GM23338 (cell line): ENCODE results near the gene WWOX. TPM values are rescaled to one million over a fixed set of nuclear protein-coding genes. Genes with fewer than 3 reads are reported as not detected.

Experiments used
- ATAC-seq: fragments of 200-7000 bp; cut with Tn5 transposase; 3 replicates; pipeline ENCODE4 v1.9.1; 2020
- DNase-seq: peaks from one replicate; pipeline ENCODE4 v3.0.0-alpha.2; 2015; ENCODE audit warnings: low spot score
- H2AFZ ChIP-seq: fragments of 200-600 bp; sonication (generic); 2 replicates; pipeline ENCODE4 v1.8.0; 2016; ENCODE audit warnings: antibody characterized with exemption, mild to moderate bottlenecking, moderate library complexity
- H3F3A ChIP-seq: fragments of 200-600 bp; sonication (generic); replicated peaks from 2 replicates; pipeline ENCODE4 v1.8.0; 2017; ENCODE audit warnings: antibody characterized with exemption, mixed run types, low read depth
- H3K27ac ChIP-seq: fragments of 200-600 bp; sonication (generic); 2 replicates; pipeline ENCODE4 v1.6.1; 2016; ENCODE audit warnings: low read depth
- H3K27me3 ChIP-seq: fragments of 200-600 bp; sonication (generic); 2 replicates; pipeline ENCODE4 v1.8.0; 2016; ENCODE audit warnings: mild to moderate bottlenecking, mixed run types, moderate library complexity; ENCODE audit not compliant: insufficient read depth
- H3K36me3 ChIP-seq: fragments of 200-600 bp; sonication (generic); 2 replicates; pipeline ENCODE4 v1.8.0; 2016; ENCODE audit warnings: mild to moderate bottlenecking; ENCODE audit not compliant: insufficient read depth
- H3K4me1 ChIP-seq: fragments of 200-600 bp; sonication (generic); 2 replicates; pipeline ENCODE4 v1.8.0; 2016; ENCODE audit warnings: mild to moderate bottlenecking, moderate library complexity; ENCODE audit not compliant: insufficient read depth
- H3K4me2 ChIP-seq: fragments of 200-600 bp; sonication (generic); 2 replicates; pipeline ENCODE4 v1.7.1; 2017; ENCODE audit warnings: mixed run types
- H3K4me3 ChIP-seq: fragments of 200-600 bp; sonication (generic); 2 replicates; pipeline ENCODE4 v1.6.1; 2016; ENCODE audit warnings: mixed run types
- H3K79me2 ChIP-seq: fragments of 200-600 bp; sonication (generic); replicated peaks from 2 replicates; pipeline ENCODE4 v1.8.0; 2017; ENCODE audit warnings: mild to moderate bottlenecking; ENCODE audit not compliant: insufficient read depth
- H3K9me2 ChIP-seq: fragments of 200-600 bp; sonication (generic); 2 replicates; pipeline ENCODE4 v1.8.0; 2017; ENCODE audit not compliant: insufficient read depth
- H4K20me1 ChIP-seq: fragments of 200-600 bp; sonication (generic); replicated peaks from 2 replicates; pipeline ENCODE4 v1.8.0; 2017; ENCODE audit warnings: mild to moderate bottlenecking; ENCODE audit not compliant: insufficient read depth
- H3K27ac Mint-ChIP-seq: 2 replicates; pipeline ENCODE4 v1.8.0; 2020; ENCODE audit warnings: inconsistent platforms, mild to moderate bottlenecking, moderate library complexity, mixed read lengths
- H3K27me3 Mint-ChIP-seq: 3 replicates; pipeline ENCODE4 v1.8.0; 2022; ENCODE audit warnings: low read depth, mild to moderate bottlenecking, moderate library complexity, mixed read lengths, inconsistent platforms; ENCODE audit not compliant: insufficient read depth, poor library complexity
- H3K36me3 Mint-ChIP-seq: 3 replicates; pipeline ENCODE4 v1.8.0; 2021; ENCODE audit warnings: low read depth, mild to moderate bottlenecking, inconsistent platforms, moderate library complexity, mixed read lengths
- H3K4me1 Mint-ChIP-seq: 3 replicates; pipeline ENCODE4 v1.8.0; 2020; ENCODE audit warnings: mild to moderate bottlenecking, inconsistent platforms, mixed read lengths
- H3K4me3 Mint-ChIP-seq: 3 replicates; pipeline ENCODE4 v1.8.0; 2021; ENCODE audit warnings: moderate library complexity, mild to moderate bottlenecking, inconsistent platforms, mixed read lengths
- H3K9me3 Mint-ChIP-seq: 3 replicates; pipeline ENCODE4 v1.8.0; 2020; ENCODE audit warnings: moderate library complexity, mild to moderate bottlenecking, inconsistent platforms, mixed read lengths
- ETS1 ChIP-seq: IDR thresholded peaks from 2 replicates; pipeline ENCODE4 v1.6.1; 2016; ENCODE audit warnings: antibody characterized with exemption
- EZH2 ChIP-seq: fragments of 200-600 bp; sonication (generic); IDR thresholded peaks from one replicate; pipeline ENCODE4 v1.8.0; 2017; ENCODE audit warnings: antibody characterized with exemption, mild to moderate bottlenecking, low read depth; ENCODE audit not compliant: unreplicated experiment
- EZH2phosphoT487 ChIP-seq: fragments of 200-600 bp; sonication (generic); IDR thresholded peaks from one replicate; pipeline ENCODE4 v1.8.1; 2018; ENCODE audit warnings: antibody characterized with exemption; ENCODE audit not compliant: unreplicated experiment
- JUNB ChIP-seq: IDR thresholded peaks from one replicate; pipeline ENCODE4 v1.6.1; 2016; ENCODE audit warnings: antibody characterized with exemption; ENCODE audit not compliant: unreplicated experiment
- NANOG ChIP-seq: IDR thresholded peaks from 2 replicates; pipeline ENCODE4 v1.6.1; 2016; ENCODE audit warnings: antibody characterized with exemption, borderline replicate concordance
- POLR2AphosphoS5 ChIP-seq: IDR thresholded peaks from 2 replicates; pipeline ENCODE4 v1.6.1; 2016; ENCODE audit warnings: antibody characterized with exemption, low read depth
- REST ChIP-seq: IDR thresholded peaks from one replicate; pipeline ENCODE4 v1.6.1; 2018; ENCODE audit warnings: antibody characterized with exemption; ENCODE audit not compliant: unreplicated experiment
- STAT1 ChIP-seq: IDR thresholded peaks from one replicate; pipeline ENCODE4 v1.6.1; 2016; ENCODE audit warnings: antibody characterized with exemption; ENCODE audit not compliant: unreplicated experiment
- ZNF114 ChIP-seq: fragments of 250-450 bp; sonication (Bioruptor Pico); IDR thresholded peaks from 2 replicates; pipeline ENCODE4 v1.5.0; 2020; ENCODE audit warnings: mild to moderate bottlenecking, moderate library complexity
- polyA plus RNA-seq: library from polyadenylated mRNA; unstranded; fragments of >200 nt; fragmentation: Nextera tagmentation; extraction: Ambion mirVana; gene quantifications from 2 replicates; pipeline ENCODE4 v1.2.1, GENCODE V29; 2016
- total RNA-seq: library from RNA; depleted of rRNA; stranded (reverse); fragments of >200 nt; shearing (Covaris generic); gene quantifications from 2 replicates; pipeline ENCODE4 v1.2.3, GENCODE V29; 2014
- TF ChIP-seq, protein P1 (sequence below): fragments of 250-450 bp; sonication (Bioruptor Pico); IDR thresholded peaks from 2 replicates; pipeline ENCODE4 v1.5.0; 2020; ENCODE audit warnings: mild to moderate bottlenecking, moderate library complexity

WWOX gene
- total and polyA plus RNA-seq, 2 experiments from 2014 or later: 10.0 to 19.3 TPM

DNA sequence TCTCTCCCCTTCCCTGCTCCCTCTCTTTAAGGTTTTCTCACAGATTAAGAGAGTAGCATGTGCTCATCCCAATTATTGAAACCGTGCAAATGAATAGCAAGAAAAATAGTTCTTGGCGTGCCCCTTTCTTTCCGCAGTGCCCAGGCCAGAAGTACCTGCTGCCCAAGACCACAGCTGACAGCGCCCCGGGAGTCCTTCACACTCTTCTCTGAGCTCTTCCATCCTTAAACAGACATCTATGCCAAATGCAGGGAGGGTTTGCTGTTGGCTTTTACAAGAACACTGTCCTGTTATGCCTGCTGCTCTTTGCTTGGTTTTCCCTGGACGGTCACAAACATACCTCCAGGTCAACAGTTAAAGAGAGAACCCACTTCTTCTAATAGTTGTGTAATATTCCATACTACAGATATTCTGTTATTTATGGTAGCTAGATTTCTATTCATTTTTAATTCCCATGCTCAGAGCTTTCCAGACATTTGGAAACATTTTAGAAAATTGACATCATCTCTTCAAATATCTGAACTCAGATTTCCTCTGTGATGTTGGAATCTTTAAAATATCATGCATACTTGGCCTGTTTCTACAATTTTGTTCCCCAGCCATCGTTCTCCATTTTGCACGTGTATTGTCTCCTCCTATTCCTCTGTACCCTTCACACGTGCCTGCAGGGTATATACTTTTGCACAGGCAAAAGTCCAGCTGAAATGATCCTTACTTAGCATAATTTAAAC is 416.7 kb downstream of the WWOX start:
- Mint-ChIP-seq H3K27me3 (no peaks in the 10 kb centered on the region), H3K27ac (no peak overlapping the region), H3K4me3 (no peak overlapping the region), H3K4me1 (peaks cover 4% of the 10 kb centered on the region; the same call in 2 of the 3 replicates), H3K36me3 (no peaks in the 10 kb centered on the region), H3K9me3 (no peaks in the 10 kb centered on the region)
- DNase-seq: no peak
- Histone ChIP-seq H2AFZ (no peak overlapping the region), H3K4me2 (no peak overlapping the region), H3K4me3 (no peak overlapping the region), H3K27ac (no peak overlapping the region), H3K36me3 (no peaks in the 10 kb centered on the region), H3K79me2 (no peaks in the 10 kb centered on the region), H3F3A (no peaks in the 10 kb centered on the region), H3K9me2 (no peaks in the 10 kb centered on the region), H3K27me3 (no peaks in the 10 kb centered on the region), H4K20me1 (no peaks in the 10 kb centered on the region; the same call in 1 of the 2 replicates), H3K4me1 (no peaks in the 10 kb centered on the region)
- TF ChIP-seq, protein P1, sequence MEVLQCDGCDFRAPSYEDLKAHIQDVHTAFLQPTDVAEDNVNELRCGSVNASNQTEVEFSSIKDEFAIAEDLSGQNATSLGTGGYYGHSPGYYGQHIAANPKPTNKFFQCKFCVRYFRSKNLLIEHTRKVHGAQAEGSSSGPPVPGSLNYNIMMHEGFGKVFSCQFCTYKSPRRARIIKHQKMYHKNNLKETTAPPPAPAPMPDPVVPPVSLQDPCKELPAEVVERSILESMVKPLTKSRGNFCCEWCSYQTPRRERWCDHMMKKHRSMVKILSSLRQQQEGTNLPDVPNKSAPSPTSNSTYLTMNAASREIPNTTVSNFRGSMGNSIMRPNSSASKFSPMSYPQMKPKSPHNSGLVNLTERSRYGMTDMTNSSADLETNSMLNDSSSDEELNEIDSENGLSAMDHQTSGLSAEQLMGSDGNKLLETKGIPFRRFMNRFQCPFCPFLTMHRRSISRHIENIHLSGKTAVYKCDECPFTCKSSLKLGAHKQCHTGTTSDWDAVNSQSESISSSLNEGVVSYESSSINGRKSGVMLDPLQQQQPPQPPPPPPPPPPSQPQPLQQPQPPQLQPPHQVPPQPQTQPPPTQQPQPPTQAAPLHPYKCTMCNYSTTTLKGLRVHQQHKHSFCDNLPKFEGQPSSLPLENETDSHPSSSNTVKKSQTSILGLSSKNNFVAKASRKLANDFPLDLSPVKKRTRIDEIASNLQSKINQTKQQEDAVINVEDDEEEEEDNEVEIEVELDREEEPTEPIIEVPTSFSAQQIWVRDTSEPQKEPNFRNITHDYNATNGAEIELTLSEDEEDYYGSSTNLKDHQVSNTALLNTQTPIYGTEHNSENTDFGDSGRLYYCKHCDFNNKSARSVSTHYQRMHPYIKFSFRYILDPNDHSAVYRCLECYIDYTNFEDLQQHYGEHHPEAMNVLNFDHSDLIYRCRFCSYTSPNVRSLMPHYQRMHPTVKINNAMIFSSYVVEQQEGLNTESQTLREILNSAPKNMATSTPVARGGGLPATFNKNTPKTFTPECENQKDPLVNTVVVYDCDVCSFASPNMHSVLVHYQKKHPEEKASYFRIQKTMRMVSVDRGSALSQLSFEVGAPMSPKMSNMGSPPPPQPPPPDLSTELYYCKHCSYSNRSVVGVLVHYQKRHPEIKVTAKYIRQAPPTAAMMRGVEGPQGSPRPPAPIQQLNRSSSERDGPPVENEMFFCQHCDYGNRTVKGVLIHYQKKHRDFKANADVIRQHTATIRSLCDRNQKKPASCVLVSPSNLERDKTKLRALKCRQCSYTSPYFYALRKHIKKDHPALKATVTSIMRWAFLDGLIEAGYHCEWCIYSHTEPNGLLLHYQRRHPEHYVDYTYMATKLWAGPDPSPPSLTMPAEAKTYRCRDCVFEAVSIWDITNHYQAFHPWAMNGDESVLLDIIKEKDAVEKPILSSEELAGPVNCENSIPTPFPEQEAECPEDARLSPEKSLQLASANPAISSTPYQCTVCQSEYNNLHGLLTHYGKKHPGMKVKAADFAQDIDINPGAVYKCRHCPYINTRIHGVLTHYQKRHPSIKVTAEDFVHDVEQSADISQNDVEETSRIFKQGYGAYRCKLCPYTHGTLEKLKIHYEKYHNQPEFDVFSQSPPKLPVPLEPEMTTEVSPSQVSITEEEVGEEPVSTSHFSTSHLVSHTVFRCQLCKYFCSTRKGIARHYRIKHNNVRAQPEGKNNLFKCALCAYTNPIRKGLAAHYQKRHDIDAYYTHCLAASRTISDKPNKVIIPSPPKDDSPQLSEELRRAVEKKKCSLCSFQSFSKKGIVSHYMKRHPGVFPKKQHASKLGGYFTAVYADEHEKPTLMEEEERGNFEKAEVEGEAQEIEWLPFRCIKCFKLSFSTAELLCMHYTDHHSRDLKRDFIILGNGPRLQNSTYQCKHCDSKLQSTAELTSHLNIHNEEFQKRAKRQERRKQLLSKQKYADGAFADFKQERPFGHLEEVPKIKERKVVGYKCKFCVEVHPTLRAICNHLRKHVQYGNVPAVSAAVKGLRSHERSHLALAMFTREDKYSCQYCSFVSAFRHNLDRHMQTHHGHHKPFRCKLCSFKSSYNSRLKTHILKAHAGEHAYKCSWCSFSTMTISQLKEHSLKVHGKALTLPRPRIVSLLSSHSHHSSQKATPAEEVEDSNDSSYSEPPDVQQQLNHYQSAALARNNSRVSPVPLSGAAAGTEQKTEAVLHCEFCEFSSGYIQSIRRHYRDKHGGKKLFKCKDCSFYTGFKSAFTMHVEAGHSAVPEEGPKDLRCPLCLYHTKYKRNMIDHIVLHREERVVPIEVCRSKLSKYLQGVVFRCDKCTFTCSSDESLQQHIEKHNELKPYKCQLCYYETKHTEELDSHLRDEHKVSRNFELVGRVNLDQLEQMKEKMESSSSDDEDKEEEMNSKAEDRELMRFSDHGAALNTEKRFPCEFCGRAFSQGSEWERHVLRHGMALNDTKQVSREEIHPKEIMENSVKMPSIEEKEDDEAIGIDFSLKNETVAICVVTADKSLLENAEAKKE: no peak
- no peak for TF ChIP-seq STAT1
- TF ChIP-seq EZH2: no peak
- TF ChIP-seq ETS1: no peak
- no peak for TF ChIP-seq ZNF114 (CRISPR knock-in tag)
- no peak for TF ChIP-seq NANOG
- no peak for TF ChIP-seq EZH2phosphoT487
- TF ChIP-seq JUNB: no peak
- TF ChIP-seq REST: no peak
- no peak for TF ChIP-seq POLR2AphosphoS5
- ATAC-seq: no peak
